ENCODE measurements around the gene HPCA. TPM values are rescaled to one million over a fixed set of nuclear protein-coding genes. Genes with fewer than 3 reads are reported as not detected.

The HPCA gene
- total and polyA plus RNA-seq, 7 donors, result 1.2 to 1.9 (median 1.8) TPM; not detected in 4

GRCh38 chr1:32927441-32927840 lies 41.1 kb downstream of the HPCA start:
- DNase-seq, result no peak
- Histone ChIP-seq H3K36me3 (no peaks in the 10 kb centered on the region), H3K4me3 (no peak overlapping the region), H3K27ac (no peak overlapping the region), H3K4me1 (peaks cover 0 to 16% (median 14%) of the 10 kb centered on the region in 4 donors), H3K27me3 (peaks cover 0 to 26% (median 0%) of the 10 kb centered on the region in 3 donors), H3K9me3 (no peaks in the 10 kb centered on the region)
- intact Hi-C loops (cut with DNase I), result no loop called here
- 93 to 95% methylated on average over 2 of the region's 2 CpGs for WGBS, 2 donors
- TF ChIP-seq EP300 (IDR thresholded peaks at IDR 0.05) (no peak), POLR2A (IDR thresholded peaks at IDR 0.05) (no peak), POLR2AphosphoS5 (IDR thresholded peaks at IDR 0.05) (no peak)
- TF ChIP-seq, protein P1, sequence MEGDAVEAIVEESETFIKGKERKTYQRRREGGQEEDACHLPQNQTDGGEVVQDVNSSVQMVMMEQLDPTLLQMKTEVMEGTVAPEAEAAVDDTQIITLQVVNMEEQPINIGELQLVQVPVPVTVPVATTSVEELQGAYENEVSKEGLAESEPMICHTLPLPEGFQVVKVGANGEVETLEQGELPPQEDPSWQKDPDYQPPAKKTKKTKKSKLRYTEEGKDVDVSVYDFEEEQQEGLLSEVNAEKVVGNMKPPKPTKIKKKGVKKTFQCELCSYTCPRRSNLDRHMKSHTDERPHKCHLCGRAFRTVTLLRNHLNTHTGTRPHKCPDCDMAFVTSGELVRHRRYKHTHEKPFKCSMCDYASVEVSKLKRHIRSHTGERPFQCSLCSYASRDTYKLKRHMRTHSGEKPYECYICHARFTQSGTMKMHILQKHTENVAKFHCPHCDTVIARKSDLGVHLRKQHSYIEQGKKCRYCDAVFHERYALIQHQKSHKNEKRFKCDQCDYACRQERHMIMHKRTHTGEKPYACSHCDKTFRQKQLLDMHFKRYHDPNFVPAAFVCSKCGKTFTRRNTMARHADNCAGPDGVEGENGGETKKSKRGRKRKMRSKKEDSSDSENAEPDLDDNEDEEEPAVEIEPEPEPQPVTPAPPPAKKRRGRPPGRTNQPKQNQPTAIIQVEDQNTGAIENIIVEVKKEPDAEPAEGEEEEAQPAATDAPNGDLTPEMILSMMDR (IDR thresholded peaks at IDR 0.05), result no peak

- Histone ChIP-seq H3K4me1 (peaks cover 0 to 16% (median 14%) of the 10 kb centered on the region in 4 donors), H3K27ac (no peak overlapping the region), H3K9me3 (no peaks in the 10 kb centered on the region), H3K27me3 (peaks cover 0 to 17% (median 0%) of the 10 kb centered on the region in 3 donors), H3K4me3 (no peak overlapping the region), H3K36me3 (no peaks in the 10 kb centered on the region)
- 91 to 96% methylated on average over 2 of the region's 2 CpGs for WGBS, 2 donors
- no peak for DNase-seq
- intact Hi-C loops (cut with DNase I), result no loop called here
- TF ChIP-seq POLR2A (IDR thresholded peaks at IDR 0.05), result no peak
- TF ChIP-seq EP300 (IDR thresholded peaks at IDR 0.05), result no peak
- no peak for TF ChIP-seq POLR2AphosphoS5 (IDR thresholded peaks at IDR 0.05)
- TF ChIP-seq, protein P1 (IDR thresholded peaks at IDR 0.05), result no peak
Observed at GRCh38 chr1:32928285-32928684, 42.0 kb downstream of the HPCA start.

- peaks cover 0 to 18% (median 15%) of the 10 kb centered on the region in 4 donors for H3K4me1 ChIP-seq
- no peak overlapping the region for H3K4me3 ChIP-seq
- intact Hi-C loops (cut with DNase I), result no loop called here
- TF ChIP-seq POLR2AphosphoS5 (IDR thresholded peaks at IDR 0.05), result no peak
- TF ChIP-seq, protein P1 (IDR thresholded peaks at IDR 0.05), result no peak
- TF ChIP-seq POLR2A (IDR thresholded peaks at IDR 0.05), result no peak
- no peak for TF ChIP-seq EP300 (IDR thresholded peaks at IDR 0.05)
- no peaks in the 10 kb centered on the region for H3K9me3 ChIP-seq
- peaks cover 0 to 15% (median 0%) of the 10 kb centered on the region in 3 donors for H3K27me3 ChIP-seq
- H3K36me3 ChIP-seq, result no peaks in the 10 kb centered on the region
- DNase-seq, result no peak
- no peak overlapping the region for H3K27ac ChIP-seq
- WGBS, 2 donors, result 89 to 93% methylated on average over 8 of the region's 8 CpGs
Observed at GRCh38 chr1:32928715-32929114, 42.4 kb downstream of the HPCA start.

GRCh38 chr1:32929366-32929765 lies 43.1 kb downstream of the HPCA start:
- Histone ChIP-seq H3K27ac (no peak overlapping the region), H3K36me3 (no peaks in the 10 kb centered on the region), H3K9me3 (no peaks in the 10 kb centered on the region), H3K27me3 (peaks cover 0 to 9% (median 0%) of the 10 kb centered on the region in 3 donors), H3K4me1 (peaks cover 0 to 25% (median 18%) of the 10 kb centered on the region in 4 donors), H3K4me3 (no peak overlapping the region)
- 81 to 85% methylated on average over 2 of the region's 2 CpGs for WGBS, 2 donors
- intact Hi-C loops (cut with DNase I), result no loop called here
- TF ChIP-seq POLR2AphosphoS5 (IDR thresholded peaks at IDR 0.05) (no peak), POLR2A (IDR thresholded peaks at IDR 0.05) (no peak), EP300 (IDR thresholded peaks at IDR 0.05) (no peak)
- TF ChIP-seq, protein P1 (IDR thresholded peaks at IDR 0.05), result no peak
- DNase-seq, result no peak

GRCh38 chr1:32931760-32932159 lies 45.5 kb downstream of the HPCA start:
- intact Hi-C loops (cut with DNase I), result loop anchor here (2.0 to 5.0 kb wide), 2 partner anchors 76 to 155 kb away; no protein-coding TSS in a partner anchor
- H3K27me3 ChIP-seq, result no peaks in the 10 kb centered on the region
- H3K9me3 ChIP-seq, result no peaks in the 10 kb centered on the region
- WGBS, 2 donors, result 88 to 90% methylated on average over 1 of the region's 1 CpG
- DNase-seq, result no peak
- H3K27ac ChIP-seq, result no peak overlapping the region
- TF ChIP-seq, protein P1 (IDR thresholded peaks at IDR 0.05), result no peak
- TF ChIP-seq POLR2A (IDR thresholded peaks at IDR 0.05) (no peak), EP300 (IDR thresholded peaks at IDR 0.05) (no peak), POLR2AphosphoS5 (IDR thresholded peaks at IDR 0.05) (no peak)
- H3K4me1 ChIP-seq, result peaks cover 0 to 8% (median 3%) of the 10 kb centered on the region in 4 donors
- no peak overlapping the region for H3K4me3 ChIP-seq
- H3K36me3 ChIP-seq, result peaks cover 0 to 16% (median 5%) of the 10 kb centered on the region in 4 donors
